Measurements from ENCODE around the gene SV2B.

- TF ChIP-seq CTCF (IDR thresholded peaks at IDR 0.05) (peak in 5 of 6 experiments; percentile 17 to 49 (median 33)), POLR2A (IDR thresholded peaks at IDR 0.05) (peak in 1 of 2 donors; percentile 28)
Observed at GRCh38 chr15:91258415-91258759, 158.3 kb downstream of the SV2B start.

Data from adrenal gland (tissue), 5 donors.